Measurements from ENCODE around the gene CLINT1. TPM values are rescaled to one million over a fixed set of nuclear protein-coding genes. Genes with fewer than 3 reads are reported as not detected.

The CLINT1 gene
- total and polyA plus RNA-seq, 9 of the 15 experiments (the other 6 are each of a cell fraction or from before 2014, with no cell fraction given), result 23.6 to 125 (median 71.4) TPM

- TF ChIP-seq SIN3A (IDR thresholded peaks at IDR 0.05; ENCODE audit: borderline replicate concordance in 2 of 2, control insufficient read depth in 1 of 2, low read depth in 2 of 2, low read length in 2 of 2) (peak; percentile 41 to 73; a peak in 3 of 4 replicates), SRSF7 (optimal IDR thresholded peaks at IDR 0.05; ENCODE audit: low read depth, low read length) (no peak), CGGBP1 (CRISPR knock-in tag; IDR thresholded peaks at IDR 0.05) (no peak), SIX5 (IDR thresholded peaks at IDR 0.05; ENCODE audit: borderline replicate concordance in 1 of 2, insufficient read depth in 1 of 2, low read depth in 1 of 2, low read length in 2 of 2) (peak; percentile 81 to 85; a peak in 3 of 4 replicates), TSHZ1 (CRISPR knock-in tag; IDR thresholded peaks at IDR 0.05) (no peak), ZNF143 (CRISPR knock-in tag; IDR thresholded peaks at IDR 0.05) (peak; percentile 94), PHTF2 (CRISPR knock-in tag; IDR thresholded peaks at IDR 0.05) (no peak), RBM34 (IDR thresholded peaks at IDR 0.05; ENCODE audit: borderline replicate concordance, insufficient read depth, low read length) (no peak), NFIX (CRISPR knock-in tag; IDR thresholded peaks at IDR 0.05; ENCODE audit: low read depth) (no peak), NCOA1 (IDR thresholded peaks at IDR 0.05; ENCODE audit: low read depth) (no peak), BCL6 (CRISPR knock-in tag; IDR thresholded peaks at IDR 0.05) (no peak), TGIF2 (CRISPR knock-in tag; IDR thresholded peaks at IDR 0.05) (no peak), ARID3B (CRISPR knock-in tag; IDR thresholded peaks at IDR 0.05; ENCODE audit: borderline replicate concordance) (no peak), STAG1 (CRISPR knock-in tag; IDR thresholded peaks at IDR 0.05; ENCODE audit: borderline replicate concordance) (no peak), U2AF2 (optimal IDR thresholded peaks at IDR 0.05; ENCODE audit: low read depth, low read length) (no peak), FOXP1 (CRISPR knock-in tag; IDR thresholded peaks at IDR 0.05) (peak; percentile 76; the same call in 1 of the 2 replicates), ERF (CRISPR knock-in tag; IDR thresholded peaks at IDR 0.05) (no peak), ZBTB49 (CRISPR knock-in tag; IDR thresholded peaks at IDR 0.05; ENCODE audit: borderline replicate concordance) (0 out of 2 replicates have a peak, but pooled peaks have one; percentile 61), BRD9 (IDR thresholded peaks at IDR 0.05; ENCODE audit: low read depth, partially characterized antibody) (no peak), ZNF507 (tag; conservative IDR thresholded peaks at IDR 0.05) (no peak)
These were observed at the start of gene CLINT1 (continued) for GRCh38 chr5:157858527-157859226.

Data from K562 (cell line).